CD4-positive, alpha-beta T cell treated with Interleukin-12 subunit alpha and Interleukin-12 subunit beta, for 1 hour (primary cell): Measurements from ENCODE around the gene TPBGL.

Source experiments
- DNase-seq: peaks from one replicate; pipeline ENCODE4 v3.0.0-alpha.2; 2020

TPBGL gene

DNA sequence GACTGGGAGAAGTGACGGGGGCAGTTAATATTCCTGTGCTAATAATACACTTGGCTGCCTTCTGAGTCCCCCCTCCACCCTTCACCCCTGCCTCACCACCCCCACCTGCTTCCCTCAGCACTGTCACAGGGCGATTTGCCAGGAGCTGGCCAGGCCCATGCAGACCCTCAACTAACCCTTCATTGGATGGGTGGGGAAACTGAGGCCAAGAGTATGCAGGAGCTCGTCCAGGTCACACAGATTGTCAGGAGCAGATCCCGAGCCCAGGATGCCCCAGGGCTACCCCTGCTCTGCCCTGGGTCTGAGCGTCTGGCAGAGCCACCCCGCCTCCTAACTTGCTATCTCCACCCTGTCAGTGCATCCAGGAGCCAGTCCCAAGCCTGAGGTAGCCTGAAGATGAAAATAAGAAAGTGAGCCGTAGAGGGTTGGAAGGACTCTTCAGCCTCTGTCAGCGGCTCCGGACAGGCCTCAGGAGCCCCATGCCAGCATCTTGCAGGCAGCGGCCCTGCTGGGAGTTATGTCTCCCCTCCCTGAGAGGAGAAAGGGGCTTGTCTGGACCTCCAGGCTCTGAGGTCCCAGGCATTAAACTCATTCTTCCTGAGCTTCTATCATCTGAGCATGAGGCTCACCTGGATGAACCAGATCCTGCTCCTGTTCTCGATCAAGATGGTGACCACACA lies 6.2 kb downstream of the TPBGL start:
- no peak for DNase-seq

GRCh38 chr11:75248924-75249256 lies 8.3 kb downstream of the TPBGL start:
- DNase-seq: no peak

DNA sequence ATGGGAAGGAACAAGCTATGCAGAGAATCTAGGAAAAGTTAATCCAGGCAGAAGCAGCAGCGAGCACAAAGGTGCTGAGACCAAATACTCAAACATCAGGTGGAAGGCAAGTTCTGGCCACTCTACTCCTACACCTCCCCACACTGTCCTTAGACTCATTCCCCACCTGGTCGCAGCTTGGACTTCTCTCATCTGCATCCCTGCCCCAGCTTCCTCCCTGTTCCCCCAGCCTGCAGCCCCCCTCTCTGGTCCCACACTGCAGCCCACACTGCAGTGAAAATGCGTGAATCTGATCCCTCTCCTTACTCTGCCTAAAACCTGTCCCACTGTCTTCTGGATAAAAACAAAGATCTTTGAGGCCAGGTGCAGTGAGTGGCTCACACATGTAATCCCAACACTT lies 9.1 kb downstream of the TPBGL start:
- no peak for DNase-seq

- DNase-seq: no peak
These were observed 13.8 kb downstream of the TPBGL start for GRCh38 chr11:75254326-75254725.

DNA sequence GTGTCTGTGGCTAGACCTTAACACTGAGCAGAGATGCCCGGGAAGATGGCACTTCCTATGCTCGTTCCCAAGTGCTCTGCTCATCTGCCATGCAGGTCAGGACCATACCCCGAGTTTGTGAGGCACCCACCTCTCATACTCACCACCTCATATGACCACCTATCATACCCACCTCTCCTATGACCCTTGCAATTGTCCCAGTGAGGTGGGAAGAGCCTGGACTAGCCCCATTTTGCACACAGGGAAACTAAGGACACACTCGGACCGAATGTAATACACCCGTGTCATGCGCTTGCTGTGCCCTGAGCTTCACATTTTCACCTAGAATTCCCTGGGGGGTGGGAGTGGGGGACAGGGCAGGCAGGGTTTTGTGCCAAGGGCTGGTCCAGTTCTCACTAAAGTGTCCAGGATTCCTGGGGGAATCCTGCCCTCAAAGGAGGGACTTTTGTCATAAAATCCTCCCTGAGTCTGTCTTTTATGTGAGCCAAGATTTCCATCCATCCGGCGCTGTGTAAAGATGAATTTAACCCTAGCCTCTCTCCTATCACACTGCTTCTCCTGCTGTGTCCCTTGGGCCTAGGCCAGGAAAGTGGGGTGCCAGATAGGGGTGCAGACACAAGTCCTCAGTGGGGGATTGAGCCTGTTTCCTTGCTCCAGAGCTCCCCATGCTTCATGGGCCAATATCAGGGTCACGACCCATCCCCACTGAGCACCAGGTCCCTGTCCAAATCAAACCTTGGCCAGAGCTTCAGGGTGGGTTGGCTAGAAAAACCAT lies 20.0 kb downstream of the TPBGL start:
- DNase-seq: no peak

GRCh38 chr11:75261902-75262361 lies 21.4 kb downstream of the TPBGL start:
- no peak for DNase-seq

- DNase-seq: no peak
These were observed 21.9 kb downstream of the TPBGL start for GRCh38 chr11:75262436-75262835.

DNA sequence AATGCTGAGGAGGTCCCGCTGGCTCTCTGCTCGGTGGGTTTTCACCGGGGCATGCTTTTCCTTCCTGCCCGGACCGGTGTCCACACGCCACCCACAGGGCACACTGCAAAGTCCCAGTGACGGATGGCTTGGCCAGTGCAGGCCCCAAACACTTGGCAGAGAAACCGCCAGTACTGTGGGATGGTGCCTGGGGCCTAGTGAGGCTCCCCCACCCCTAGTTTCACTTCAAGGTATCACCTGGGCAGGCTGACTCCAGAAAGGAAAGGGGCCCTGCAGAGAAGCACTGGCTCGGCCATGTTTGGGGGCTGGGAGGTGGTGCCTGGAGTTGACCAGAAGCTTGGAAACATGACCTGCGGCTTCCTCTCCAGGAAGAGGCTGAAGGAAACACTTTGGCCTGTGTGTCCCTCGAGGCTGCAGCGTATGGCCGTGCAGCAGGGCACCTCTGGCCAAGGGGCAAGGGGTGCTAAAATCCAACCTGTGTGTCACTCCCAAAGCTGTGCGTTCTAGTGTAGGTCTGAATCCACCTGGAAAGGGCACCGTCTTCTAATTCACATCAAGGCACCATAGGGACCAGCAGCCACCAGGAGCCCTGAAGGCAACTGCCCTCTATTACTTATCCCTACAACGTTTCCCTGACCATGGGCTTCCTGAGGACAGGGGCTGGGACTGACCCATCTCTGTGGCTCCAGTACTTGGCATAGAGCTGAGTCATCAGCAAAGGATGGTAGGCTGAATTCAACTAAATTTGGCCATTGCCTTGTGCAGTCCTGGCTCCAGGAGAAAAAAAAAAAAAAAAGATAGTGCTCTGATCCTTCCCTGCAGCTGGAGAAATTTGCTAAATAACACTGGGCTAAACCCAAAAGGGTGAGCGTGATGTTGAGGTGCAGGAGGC lies 22.6 kb downstream of the TPBGL start:
- DNase-seq: no peak

DNA sequence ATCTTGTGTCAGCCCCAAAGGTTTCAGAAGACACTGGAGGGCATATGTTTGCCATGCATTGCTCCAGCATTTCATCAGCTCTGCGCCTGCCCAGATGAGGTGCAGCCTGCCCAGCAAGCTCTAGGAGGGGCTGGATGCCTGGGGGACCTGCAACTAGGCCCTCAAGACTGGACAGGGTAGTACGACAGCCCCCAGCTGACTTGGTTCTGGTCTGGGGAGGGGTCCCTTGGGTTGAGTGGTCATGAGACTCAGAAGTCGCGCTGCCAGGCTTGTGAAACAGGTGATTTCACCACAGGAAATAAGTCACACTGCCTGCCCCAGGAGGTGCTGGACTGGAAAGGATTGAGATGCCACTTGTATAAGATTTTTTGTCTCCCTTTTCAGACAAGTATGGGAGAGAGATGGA lies 23.4 kb downstream of the TPBGL start:
- DNase-seq: no peak

GRCh38 chr11:75264356-75264755 lies 23.8 kb downstream of the TPBGL start:
- DNase-seq: no peak

- no peak for DNase-seq
These were observed 24.4 kb downstream of the TPBGL start for GRCh38 chr11:75264971-75265370.

DNA sequence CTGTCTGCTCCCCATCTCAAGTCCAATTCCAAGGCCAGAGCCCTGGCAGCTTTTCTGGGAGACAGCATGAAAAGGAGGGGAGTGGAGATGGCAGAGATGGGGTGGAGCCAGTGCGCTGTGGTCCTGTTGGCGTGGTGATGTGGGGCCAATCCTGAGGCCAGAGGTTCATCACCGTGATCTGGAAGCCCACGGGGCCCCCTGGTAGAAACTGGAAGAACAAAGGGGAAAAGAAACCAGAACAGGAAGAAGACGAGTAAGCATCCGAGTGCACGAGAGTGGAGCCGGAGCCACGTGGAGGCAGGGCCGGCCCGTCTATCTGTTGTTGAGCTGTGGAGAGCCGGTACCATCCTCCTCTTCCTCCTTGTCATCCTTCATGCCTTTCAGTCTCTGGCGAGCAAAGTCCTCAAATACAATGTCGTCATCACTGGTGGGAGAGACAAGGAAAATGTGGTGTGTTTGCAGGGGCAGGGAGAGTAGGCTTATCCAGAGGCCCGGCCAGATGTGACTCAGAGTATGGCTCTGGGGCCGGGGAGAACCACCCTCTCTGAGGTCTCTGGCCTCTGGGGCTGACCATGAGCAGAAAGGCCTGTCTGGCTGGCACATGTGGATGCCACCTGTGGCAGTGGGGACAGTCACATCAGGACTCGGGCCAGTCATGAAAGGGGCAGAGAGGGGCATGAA lies 25.4 kb downstream of the TPBGL start:
- DNase-seq: no peak

- DNase-seq: no peak
These were observed 26.8 kb downstream of the TPBGL start for GRCh38 chr11:75267171-75267970.

DNA sequence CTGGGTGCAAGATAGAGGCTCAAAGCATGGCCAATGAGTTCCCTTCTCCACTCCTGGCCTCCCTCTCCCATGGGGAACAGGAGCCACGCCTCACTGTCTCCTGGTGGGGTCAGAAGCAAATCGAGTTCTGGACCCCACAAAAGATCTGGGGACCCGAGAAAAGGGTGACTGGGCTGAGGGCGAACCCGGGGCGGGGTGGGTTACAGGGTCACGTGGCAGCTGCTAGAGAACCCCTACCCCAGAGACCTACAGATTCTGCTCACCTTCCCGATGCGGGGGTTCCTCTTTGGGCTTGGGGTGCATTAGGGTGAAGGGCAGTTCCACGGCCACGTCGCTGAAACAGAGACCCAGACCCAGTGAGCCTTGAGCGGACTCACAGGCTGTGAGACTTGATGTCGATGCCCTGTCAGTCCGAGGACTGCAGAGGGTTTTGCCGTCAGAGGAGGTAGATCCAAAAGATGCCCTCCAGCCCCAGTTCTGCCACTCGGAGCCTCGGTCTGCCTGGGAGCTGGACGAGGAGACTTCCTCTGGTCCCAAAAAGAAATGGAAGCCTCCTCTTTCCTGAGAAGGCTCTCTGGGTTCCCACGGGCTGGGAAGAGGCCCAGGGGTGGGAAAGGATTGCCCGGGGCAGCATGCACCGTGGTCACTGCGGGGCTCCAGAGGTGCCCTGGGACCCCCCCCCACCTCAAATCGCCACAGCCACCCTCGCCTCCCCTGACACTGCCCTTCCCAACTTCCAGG lies 28.2 kb downstream of the TPBGL start:
- DNase-seq: no peak

GRCh38 chr11:75269367-75269660 lies 28.7 kb downstream of the TPBGL start:
- no peak for DNase-seq

DNA sequence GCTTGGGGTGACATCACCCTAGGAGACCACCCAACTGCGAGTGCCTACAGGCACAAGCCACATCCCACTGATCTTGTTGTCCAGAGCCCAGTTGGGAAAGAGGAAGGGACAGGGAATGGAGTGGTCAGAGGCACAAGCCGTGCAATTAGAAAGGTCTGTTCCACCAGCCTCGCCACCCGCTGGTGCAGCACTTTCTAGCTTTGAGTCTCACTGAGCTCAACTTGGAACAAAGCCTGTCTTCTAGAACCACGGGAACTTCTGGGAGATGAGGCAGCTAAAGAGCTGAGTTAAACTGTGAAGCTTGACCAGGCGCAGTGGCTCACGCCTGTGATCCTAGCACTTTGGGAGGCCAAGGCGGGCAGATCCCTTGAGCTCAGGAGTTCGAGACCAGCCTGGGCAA lies 29.3 kb downstream of the TPBGL start:
- no peak for DNase-seq

GRCh38 chr11:75270896-75271418 lies 30.4 kb downstream of the TPBGL start:
- DNase-seq: peak; percentile 44

DNA sequence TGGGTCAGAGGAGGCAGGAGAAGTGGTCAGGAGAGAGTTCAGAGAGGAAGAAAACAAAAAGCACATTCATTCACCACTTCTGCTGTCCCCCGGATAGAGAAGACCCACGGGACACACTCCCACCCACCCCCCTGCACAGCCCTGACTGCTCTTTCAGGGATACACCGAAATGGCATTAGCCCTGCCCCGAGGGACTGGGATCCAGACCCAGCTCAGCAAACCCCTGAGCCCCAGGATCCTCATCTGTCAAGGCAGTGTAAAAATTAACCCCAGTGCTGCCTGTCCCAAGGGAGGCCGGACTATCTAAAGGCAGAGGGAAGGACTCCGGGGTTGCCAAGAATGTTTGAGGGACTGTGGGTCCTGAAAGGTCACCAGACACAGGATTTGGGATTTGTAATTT lies 31.2 kb downstream of the TPBGL start:
- DNase-seq: no peak

DNA sequence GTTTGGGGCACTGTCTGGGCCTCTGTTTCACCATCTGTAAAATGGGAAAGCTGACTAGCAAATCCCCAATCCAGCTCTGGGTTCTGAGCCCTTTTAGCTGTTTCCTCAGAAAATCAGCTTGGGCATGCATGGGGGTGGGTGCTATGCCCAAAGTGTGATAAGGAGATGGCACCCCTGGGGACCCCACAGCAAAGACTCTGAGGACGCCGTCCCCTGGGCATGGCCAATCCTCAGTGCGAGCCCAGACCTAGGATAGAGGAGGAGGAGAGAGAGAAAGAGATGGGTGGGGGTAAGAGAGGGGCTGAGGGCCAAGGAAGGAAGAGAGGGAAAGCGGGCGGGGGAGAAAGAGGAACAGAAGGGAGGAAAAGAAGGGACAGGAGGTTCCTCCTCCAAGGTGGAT lies 31.8 kb downstream of the TPBGL start:
- no peak for DNase-seq

DNA sequence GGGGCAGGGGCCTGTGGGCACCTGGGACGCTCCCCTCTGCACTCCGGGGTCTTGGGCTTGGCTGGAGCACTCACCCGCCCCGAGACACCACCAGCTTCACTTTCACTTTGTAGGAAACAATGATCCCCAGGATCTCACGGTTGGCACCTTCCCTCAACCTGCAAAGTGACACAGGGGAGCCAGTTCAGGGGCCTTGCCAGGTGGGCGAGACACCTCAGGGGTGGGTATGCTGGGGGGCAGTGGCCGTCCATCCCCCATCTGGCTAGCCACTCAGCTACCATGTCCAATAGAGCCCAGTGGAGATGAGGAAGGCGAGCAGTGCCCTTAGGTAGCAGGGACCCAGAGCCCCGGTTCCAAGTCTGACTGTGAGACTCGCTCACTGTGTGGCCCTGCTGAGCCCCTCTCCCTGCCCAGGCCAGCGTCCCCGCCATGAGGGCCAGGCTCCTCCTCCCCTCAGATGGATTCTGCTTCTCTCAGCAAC lies 32.3 kb downstream of the TPBGL start:
- DNase-seq: no peak
